Measurements from ENCODE around the gene DMWD.
"Not testable (repeated sequence)": the region's sequence is repeated elsewhere in the genome, so short reads cannot be mapped to it uniquely, and the experiment has no call there.

The DMWD gene

DNA sequence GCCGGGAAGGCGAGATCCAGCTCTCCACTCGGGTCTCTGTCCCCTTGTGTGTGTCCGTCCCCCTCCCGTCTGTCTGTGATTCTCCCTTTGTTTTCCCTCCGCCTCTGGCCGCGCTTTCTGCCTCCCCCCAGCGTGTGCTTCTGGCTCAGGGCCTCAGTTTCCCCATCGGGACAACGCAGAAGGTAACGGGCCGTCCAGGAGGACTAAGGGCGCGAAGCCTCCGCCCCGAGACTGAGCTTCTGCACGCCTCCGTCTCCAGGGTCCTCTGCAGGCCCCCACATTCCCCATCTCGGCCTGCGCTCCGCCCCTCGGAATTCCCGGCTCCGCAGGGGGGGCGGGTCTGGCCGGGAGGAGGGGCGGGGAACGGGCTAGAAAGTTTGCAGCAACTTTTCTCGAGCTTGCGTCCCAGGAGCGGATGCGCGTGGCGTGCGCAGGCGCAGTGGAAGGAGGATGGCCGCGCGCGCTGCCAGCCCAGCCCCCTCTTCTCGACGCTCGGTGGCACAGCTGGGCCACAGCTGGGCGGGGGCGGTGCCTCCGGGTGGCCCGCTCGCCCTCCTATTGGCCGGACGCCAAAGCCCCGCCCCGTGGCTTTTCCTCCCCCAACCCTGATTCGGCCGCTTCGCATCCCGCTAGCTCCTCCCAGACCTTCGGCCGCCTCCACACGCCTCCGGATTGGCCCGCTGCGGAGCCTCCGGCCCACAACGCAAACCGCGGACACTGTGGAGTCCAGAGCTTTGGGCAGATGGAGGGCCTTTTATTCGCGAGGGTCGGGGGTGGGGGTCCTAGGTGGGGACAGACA is 23.5 kb downstream of the DMWD start, which contains the start of gene SIX5:
TSS of gene SIX5 (minus strand) at position 269 of the 799 bp plus-strand sequence. CDS start 408 bp downstream, outside the sequence.
- peak; percentile 98 for DNase-seq

DNA sequence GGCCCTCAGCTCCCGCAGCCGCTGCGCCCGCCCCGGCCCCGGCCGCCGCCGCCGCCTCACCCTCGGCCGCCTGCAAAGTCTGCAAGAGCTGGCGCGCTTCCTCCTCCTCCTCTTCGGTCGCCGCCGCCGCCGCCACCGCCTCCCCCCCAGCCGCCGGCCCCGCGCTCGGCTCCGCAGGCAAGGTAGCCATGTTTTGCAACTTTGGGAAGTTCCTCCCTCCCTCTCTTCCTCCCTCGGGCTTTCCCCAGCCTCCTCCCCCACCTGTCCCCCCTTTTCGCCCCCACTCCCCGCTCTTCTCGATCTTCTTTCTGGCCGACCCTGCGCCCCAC is 24.0 kb downstream of the DMWD start:
- peak; percentile 49 for DNase-seq

DNA sequence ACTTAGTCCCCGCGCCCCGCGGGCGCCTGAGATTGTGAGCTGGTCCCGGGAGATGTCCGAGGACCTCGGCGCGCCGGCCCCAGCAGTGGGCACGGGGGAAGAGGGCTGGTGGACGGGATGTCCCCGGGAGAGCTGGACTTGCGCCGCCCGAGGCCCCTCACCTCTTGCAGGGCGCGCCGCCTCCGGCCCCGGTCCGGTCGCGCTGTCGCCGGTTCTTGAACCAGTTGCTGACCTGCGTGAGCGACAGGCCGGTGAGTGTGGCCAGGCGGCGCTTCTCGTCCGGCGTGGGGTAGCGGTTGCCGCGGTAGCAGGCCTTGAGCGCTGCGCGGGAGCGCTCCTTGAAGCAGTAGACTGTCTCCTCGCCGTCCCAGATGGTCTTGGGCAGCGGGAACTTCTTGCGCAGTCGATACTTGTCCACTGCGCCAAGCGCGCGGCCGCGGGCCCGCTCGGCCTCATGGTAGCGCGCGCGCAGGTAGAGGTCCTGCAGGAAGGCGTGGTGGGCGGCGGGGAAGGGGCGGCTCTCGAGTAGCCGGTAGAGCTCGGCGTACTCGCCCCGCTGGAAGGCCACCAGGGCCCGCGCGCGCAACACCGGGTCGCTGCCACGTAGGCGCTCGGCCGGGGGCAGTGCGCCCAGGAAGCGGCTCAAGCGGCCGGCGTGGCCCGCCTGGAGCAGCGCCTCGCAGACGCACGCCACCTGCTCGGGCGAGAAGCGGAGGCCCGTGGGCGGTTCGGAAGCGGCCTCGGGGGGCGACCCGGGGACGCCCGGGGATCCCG is 24.6 kb downstream of the DMWD start:
- peak; percentile 55 for DNase-seq

DNA sequence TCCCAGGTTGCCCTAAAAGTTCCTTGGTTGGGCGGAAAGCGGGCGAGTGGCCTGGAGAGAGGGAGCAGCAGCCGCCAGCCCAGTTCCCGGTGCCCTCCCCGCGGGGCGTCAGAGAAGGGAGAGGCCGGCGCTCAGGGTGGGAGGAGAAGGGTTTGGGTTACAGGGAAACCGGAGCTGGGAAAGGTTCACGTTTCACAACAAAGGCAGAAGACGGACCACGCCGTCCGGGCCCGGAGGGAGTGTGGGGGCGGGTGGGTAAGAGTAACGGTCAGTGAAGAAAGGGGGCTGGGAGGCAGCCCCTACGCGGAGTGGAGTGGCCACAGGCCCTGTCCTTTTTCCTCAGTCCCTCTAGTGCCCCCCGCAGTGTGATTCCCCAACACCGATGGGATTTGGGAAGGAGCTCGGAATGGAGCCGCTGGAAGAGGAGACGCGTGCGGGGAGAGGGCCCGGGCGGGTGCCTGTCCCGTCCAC is 25.2 kb downstream of the DMWD start:
- DNase-seq: no peak

- DNase-seq: no peak
Measured at GRCh38 chr19:45766869-45767346, 25.7 kb downstream of the DMWD start.

GRCh38 chr19:45766296-45766868 is 26.3 kb downstream of the DMWD start:
- no peak for DNase-seq

DNA sequence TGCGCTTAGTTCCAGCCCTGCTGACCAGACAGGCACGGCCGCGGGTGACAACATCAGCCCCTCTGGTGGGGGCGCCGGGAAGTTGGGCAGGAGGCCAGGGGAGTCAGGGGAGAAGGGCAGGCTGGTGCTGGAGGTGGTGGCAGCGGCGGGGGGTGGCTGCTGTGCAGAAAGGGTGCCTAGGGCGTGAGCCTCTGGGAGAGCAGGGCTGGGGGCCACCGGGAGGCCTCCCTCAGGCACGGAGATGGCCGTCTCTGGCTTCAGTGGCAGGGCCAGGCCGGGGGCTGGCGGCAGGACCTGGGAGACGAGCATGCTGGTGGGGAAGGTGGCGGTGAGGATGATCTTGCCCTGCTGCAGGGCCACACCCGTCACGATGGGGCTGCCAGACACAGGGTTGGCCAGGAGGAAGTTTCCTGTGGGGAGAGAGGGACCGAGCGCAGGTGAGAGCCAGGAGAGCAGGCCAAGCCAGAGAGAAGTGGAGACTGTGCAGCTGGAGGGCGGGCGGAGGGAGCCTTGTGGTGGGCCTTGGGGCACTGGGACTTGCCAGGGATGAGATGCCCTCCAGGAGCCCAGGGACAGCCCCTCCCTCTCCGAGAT is 26.8 kb downstream of the DMWD start:
- DNase-seq: no peak

DNA sequence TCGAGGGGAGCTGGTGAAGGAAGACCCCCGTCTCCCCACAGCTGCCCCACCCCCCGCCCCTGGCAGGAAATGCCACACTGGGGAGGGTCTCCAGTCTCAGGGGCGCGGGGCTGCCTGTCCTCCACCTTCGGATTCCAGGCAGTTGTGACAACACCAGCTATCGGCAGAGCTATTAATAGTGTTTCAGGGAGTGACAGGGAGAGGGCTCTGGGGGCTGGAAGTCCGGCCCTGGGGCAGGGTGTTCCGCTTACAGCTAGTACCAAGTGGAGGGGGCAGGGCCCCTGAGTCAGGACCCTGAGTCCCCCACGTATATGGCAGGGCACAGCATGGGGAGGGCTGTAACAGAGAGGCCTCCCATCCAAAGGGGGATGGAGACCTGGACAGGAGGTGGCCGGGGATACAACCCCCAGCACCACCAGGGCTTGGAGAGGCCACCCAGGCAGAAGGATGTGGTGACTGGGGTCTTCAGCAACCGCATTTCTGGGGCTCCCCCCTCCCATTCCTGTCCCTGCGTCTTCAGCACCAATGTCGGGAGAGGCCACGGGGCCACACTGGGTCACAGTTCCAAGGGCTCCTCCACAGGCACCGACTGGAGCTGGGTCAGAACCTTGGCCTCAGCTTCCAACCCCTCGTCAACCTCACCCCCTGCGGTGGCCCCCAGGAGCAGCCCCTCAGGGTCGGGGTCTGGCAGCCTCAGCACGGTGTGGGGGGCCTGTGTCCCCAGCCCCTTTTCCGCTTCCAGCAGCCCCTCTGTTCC is 27.5 kb downstream of the DMWD start:
- DNase-seq: no peak

DNA sequence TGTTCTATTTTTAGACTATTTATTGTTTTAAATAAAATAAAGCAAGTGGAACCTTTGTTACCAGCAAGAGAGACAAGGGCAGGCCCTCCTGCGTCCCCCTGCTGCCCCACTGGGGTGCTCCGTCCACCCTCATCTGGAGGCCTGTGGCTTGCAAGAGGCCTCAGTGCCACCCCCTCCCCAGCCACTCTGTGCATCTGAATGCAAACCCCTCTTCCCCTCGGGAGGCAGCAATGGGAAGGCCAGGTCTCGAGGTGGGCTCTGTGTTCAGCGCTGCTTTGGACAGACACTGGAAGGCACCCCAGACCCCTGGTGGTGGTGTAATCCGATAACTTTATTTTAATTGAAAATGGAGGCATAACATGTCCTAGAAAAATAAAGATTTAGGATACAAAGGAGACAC is 28.2 kb downstream of the DMWD start:
- no peak for DNase-seq

- DNase-seq: no peak
Measured at GRCh38 chr19:45763691-45764294, 28.9 kb downstream of the DMWD start.

DNA sequence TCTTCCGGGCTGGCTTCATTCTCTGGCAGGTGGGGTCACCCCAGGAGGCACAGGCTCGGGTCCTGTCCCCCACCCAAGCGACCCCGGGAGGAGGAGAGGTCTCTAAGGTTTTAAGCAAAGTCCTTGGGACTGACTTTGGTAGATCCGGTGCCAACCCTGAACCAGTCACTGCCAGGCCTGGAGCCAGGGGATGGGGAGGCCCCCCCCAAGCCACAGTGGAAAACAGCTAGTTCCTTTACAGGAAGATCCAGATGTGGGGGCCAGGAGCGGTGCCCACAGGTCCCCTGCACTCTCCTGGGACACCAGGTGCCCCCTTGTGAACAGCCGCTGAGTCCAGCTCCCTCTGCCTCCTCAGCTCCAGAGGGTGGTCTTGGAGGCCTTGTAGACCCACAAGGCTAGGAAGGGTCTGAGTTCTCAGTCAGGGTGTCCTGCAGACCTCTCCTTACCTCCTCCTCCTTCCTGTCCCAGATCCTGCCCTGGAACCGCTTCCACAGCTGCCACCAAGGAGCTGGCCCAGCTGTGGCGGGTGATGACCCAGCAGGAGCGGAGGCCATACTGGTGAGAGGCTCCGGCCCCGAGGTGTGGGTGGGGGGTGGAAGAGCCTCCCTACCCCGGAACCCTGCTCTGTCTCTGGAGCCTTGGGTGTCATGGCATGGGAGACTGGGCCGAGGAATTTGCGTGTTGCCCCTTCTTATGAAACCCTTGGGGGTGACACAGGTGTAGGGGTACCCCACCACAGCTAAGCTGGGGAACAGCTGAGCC is 29.6 kb downstream of the DMWD start:
- no peak for DNase-seq

DNA sequence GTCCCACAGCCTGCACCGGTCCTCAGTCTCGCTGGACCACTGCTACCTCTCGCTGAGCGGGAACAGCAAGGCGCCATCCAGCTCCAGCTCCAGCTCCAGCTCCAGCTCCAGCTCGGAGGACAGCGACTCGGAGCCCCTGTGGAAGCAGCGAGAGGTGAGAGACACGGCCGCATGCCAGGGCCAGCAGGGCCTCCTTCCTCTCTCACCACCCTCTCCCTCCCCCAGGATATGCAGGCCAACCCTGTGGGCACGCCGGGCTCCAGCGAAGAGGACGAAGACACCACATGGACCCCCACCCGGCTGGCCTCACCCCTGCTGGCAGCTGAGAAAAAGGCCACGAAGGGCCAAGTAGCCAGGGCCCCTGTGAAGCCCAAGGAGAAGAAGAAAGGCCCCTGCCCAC is 30.9 kb downstream of the DMWD start:
- no peak for DNase-seq

GRCh38 chr19:45758921-45759320 is 33.7 kb downstream of the DMWD start:
- DNase-seq: no peak

DNA sequence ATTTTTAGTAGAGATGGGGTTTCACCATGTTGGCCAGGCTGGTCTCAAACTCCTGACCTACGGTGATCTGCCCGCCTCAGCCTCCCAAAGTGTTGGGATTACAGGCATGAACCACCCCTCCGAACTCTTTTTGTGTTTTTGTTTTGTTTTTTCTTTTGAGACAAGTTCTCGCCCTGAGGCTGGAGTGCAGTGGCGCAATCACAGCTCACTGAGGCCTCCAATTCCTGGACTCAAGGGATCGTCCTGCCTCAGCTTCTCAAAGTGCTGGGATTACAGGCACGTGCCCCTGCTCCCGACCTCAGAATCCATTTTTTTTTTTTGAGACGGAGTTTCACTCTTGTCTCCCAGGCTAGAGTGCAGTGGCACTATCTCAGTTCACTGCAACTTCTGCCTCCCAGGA is 35.0 kb downstream of the DMWD start:
- no peak for DNase-seq

DNA sequence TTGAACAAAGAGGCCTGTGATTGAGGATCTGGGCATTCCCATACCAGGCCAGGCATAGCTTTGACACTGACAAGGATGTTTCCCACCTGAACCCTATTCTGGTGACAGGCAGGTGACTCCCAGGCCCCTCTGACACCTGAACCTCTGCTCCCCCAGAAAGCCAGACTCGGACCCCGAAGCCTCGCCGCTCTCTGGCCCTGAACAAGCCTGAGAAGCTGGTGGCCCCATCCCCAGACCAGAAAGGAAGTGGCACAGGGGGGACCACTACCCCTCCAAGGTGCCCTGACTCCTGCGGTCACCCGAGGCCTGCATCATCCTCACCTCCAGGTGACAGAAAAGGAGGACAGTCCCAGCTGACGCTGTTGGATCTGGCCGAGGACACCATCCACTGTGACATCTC is 38.3 kb downstream of the DMWD start:
- no peak for DNase-seq

DNA sequence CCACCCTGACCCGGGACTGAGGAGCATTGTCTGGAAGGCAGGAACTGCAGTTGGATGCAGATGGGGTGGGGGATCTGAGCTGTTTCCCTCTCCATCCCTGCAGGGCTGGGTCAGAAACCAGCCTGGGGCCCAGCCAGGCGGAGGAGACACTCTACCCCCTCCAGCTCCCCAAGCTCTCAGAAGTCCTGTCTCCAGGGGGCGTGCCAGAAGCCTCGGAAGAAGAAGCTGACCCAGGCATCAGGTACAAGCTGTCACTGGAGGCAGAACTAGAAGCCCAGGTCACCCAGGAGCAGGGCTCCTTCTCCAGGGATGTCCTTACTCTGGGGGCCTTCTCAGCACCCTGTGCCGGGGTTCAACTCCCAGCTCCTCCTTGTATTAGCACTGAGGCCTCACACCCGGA is 39.1 kb downstream of the DMWD start:
- DNase-seq: no peak

DNA sequence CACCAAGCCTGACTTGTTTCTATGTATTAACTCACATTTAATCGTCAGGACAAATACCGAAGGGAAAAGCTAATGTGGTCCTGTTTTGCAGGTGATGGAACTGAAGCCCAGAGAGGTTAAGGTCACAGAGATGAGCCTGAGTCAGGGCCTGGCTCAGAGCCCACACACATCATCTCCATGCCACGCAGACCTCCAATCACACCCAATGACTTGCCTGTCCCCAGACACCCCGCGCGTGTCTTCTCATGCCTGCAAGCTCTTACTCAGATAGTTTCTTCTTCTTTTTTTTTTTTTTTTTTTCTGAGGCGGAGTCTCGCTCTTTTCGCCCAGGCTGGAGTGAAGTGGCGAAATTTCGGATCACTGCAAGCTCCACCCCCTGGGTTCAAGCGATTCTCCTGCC is 40.0 kb downstream of the DMWD start:
- DNase-seq: no peak

- not testable (repeated sequence) for DNase-seq
Measured at GRCh38 chr19:45751483-45751882, 41.2 kb downstream of the DMWD start.

GRCh38 chr19:45747513-45747912 is 45.1 kb downstream of the DMWD start:
- DNase-seq: no peak

- DNase-seq: no peak
Measured at GRCh38 chr19:45746866-45747265, 45.8 kb downstream of the DMWD start.

DNA sequence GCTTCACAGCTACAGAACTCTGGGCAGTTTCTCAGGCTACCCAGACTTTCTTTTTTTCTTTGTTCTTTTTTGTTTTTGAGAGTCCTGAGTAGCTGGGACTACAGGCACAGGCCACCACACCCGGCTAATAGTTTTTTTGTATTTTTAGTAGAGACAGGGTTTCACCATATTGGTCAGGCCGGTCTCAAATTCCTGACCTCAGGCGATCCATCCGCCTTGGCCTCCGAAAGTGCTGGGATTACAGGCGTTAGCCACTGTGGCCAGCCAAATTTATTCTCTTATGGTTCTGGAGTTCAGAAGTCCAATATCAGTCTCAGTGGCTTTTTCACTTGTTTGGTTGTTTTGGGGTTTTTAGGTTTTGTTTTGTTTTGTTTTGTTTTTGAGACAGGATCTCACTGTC is 47.0 kb downstream of the DMWD start:
- DNase-seq: no peak
